ENCODE data around the gene SWAP70.

Gene SWAP70

GRCh38 chr11:9745411-9746211 is 81.7 kb downstream of the SWAP70 start:
- no peak for DNase-seq (ENCODE audit: extremely low read depth, low read depth)

GRCh38 chr11:9747229-9747628 is 83.4 kb downstream of the SWAP70 start:
- no peak for DNase-seq (ENCODE audit: extremely low read depth, low read depth)
- no peak for TF ChIP-seq CTCF (IDR thresholded peaks at IDR 0.05; ENCODE audit: low read depth, low read length, missing control alignments)
- no peak overlapping the region for H3K4me3 ChIP-seq (replicated peaks; ENCODE audit: low read depth, low read length)

More at GRCh38 chr11:9745411-9746211, 81.7 kb downstream of the SWAP70 start:
- no peak overlapping the region for H3K4me3 ChIP-seq (replicated peaks; ENCODE audit: low read depth, low read length)
- no peak for TF ChIP-seq CTCF (IDR thresholded peaks at IDR 0.05; ENCODE audit: low read depth, low read length, missing control alignments)

DNA sequence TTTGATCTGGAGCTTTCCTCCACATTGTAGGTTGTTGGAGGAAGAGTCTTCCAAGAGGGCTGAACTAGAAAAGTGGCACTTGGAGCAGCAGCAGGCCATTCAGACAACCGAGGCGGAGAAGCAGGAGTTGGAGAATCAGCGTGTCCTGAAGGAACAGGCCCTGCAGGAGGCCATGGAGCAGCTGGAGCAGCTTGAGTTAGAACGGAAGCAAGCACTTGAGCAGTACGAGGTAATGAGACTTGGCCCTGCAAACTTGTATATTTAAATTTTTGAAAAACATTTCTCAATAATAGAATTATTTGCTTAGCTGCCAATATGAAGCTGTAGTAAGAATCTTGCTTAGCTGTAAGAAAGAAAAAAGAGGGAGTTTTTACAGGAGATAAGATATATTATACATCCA is 84.0 kb downstream of the SWAP70 start:
- no peak for TF ChIP-seq CTCF (IDR thresholded peaks at IDR 0.05; ENCODE audit: low read depth, low read length, missing control alignments)
- DNase-seq (ENCODE audit: extremely low read depth, low read depth), result no peak
- no peak overlapping the region for H3K4me3 ChIP-seq (replicated peaks; ENCODE audit: low read depth, low read length)

DNA sequence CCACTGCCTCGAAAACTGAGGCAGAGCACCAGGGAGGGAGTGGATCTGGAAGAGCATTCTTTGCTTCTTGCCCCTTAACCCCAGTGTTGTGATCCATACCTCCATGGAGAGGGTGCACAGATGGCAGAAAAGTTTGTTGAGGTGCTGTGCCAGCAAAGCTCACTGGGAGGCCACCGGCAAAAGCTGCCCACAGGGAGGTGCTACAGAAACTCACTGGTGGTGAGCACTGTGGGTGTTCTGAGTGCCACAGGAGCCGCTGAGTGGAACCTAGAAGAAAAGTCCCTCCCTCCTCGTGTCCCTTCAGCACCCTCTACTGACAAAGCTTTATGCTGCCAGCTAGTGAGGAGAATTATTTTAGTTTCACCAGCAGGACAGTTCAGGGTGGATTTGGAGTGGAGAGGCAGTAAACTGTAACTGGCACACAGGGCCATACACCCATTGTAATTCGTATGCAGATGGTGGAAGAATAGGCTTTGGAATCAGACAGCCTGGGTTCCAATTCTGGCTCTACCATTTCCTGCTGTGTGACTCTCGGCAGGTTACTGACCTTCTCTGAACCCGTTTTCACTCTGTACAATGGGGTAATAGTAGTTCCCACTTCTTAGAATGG is 84.6 kb downstream of the SWAP70 start:
- peak; percentile 52 for DNase-seq (ENCODE audit: extremely low read depth, low read depth)
- no peak overlapping the region for H3K4me3 ChIP-seq (replicated peaks; ENCODE audit: low read depth, low read length)
- peak; percentile 60 for TF ChIP-seq CTCF (IDR thresholded peaks at IDR 0.05; ENCODE audit: low read depth, low read length, missing control alignments)

DNA sequence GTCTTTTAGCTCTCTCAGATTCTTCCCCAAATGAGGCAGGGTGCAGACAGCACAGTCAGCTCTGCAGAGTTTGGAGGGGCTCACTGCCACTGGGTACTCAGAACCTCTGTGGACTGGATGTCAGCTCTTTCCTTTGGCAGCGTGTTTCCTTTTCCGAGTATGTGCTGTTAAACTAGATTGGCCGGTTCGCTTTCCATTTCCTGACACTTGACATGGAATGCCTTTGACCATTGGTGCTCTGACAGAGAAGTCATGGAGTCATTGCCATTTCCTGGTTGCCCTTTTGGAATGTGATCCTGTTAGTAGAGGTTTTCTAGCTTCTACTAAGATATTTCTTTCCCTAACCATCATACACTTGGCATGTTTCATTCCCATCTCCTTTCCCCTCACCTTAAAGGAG is 86.7 kb downstream of the SWAP70 start:
- no peak for DNase-seq (ENCODE audit: extremely low read depth, low read depth)
- no peak for TF ChIP-seq CTCF (IDR thresholded peaks at IDR 0.05; ENCODE audit: low read depth, low read length, missing control alignments)
- no peak overlapping the region for H3K4me3 ChIP-seq (replicated peaks; ENCODE audit: low read depth, low read length)

DNA sequence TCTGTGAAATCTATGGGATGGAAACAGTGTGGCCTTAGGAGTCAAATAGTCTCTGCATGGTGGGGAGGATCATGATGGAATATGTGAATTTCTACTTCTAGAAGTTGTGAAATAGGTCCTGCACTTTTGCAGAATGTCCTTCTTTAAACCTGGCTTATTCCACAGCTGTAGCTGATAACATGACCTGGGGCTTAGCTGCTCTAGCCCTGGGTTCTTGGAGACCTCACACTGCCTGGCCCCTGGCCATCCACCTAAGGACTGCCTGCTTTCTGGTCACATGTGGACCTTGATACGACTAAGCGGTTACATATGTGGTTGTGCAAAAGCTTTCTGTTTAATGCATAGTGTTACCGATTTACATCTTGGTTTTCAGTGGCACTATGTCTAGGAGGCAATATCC is 88.2 kb downstream of the SWAP70 start:
- H3K4me3 ChIP-seq (replicated peaks; ENCODE audit: low read depth, low read length), result no peak overlapping the region
- DNase-seq (ENCODE audit: extremely low read depth, low read depth), result peak; percentile 35
- TF ChIP-seq CTCF (IDR thresholded peaks at IDR 0.05; ENCODE audit: low read depth, low read length, missing control alignments), result no peak
